Hepatocyte (in vitro differentiated cells): ENCODE data around the gene HS2ST1.

Source experiments
- CTCF ChIP-seq: fragments of 200-600 bp; sonication (generic); IDR thresholded peaks from 2 replicates; pipeline ENCODE4 v1.5.1; 2016; ENCODE audit warnings: antibody characterized with exemption, mild to moderate bottlenecking; ENCODE audit not compliant: poor library complexity
- EZH2 ChIP-seq: fragments of 200-600 bp; sonication (generic); IDR thresholded peaks from 2 replicates; pipeline ENCODE4 v1.6.1; 2016; ENCODE audit warnings: antibody characterized with exemption, mild to moderate bottlenecking, borderline replicate concordance

DNA sequence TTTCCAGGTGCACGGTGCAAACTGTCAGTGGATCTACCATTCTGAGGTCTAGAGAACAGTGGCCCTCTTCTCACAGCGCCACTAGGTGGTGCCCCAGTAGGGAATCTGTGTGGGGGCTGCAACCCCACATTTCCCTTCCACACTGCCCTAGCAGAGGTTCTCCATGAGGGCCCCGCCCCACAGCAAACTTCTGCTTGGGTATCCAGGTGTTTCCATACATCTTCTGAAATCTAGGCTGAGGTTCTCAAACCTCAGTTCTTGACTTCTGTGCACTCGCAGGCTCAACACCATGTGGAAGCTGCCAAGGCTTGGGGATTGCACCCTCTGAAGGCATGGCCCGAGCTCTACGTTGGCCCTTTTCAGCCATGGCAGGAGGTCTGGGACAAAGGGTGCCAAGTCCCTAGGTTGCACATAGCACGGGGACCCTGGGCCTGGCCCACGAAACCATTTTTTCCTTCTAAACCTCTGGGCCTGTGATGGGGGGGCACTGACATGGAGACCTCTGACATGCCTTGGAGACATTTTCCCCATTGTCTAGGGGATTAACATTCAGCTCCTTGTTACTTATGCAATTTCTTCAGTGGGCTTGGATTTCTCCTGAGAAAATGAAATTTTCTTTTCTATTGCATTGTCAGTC, 10.0 kb downstream of the HS2ST1 start:
- TF ChIP-seq CTCF (no peak), EZH2 (no peak)
